WERI-Rb-1 (cell line): Measurements from ENCODE around the gene PRKAG3.
A peak's percentile ranks its signal among the peaks of the same experiment; 100 is the strongest.

Source experiments
- DNase-seq: peaks from one replicate; pipeline ENCODE4 v3.0.0-alpha.2; 2020
- H3K27ac ChIP-seq: fragments of 250-450 bp; sonication (Bioruptor Pico); 2 replicates; pipeline ENCODE4 v1.5.1; 2020; ENCODE audit warnings: mild to moderate bottlenecking, moderate library complexity
- H3K27me3 ChIP-seq: fragments of 250-450 bp; sonication (Bioruptor Pico); 2 replicates; pipeline ENCODE4 v1.5.1; 2021; ENCODE audit warnings: mild to moderate bottlenecking, low read depth, moderate library complexity; ENCODE audit not compliant: insufficient read depth, severe bottlenecking
- H3K36me3 ChIP-seq: fragments of 250-450 bp; sonication (Bioruptor Pico); 2 replicates; pipeline ENCODE4 v1.5.1; 2020; ENCODE audit warnings: mild to moderate bottlenecking, moderate library complexity
- H3K4me3 ChIP-seq: 2 replicates; pipeline ENCODE4 v1.5.1; 2011; ENCODE audit warnings: low read depth, mild to moderate bottlenecking, control low read depth, low read length
- H3K9me3 ChIP-seq: fragments of 250-450 bp; sonication (Bioruptor Pico); 2 replicates; pipeline ENCODE4 v1.5.1; 2021; ENCODE audit warnings: mild to moderate bottlenecking, moderate library complexity; ENCODE audit not compliant: severe bottlenecking
- TF ChIP-seq, protein P1 (sequence below): IDR thresholded peaks from 2 replicates; pipeline ENCODE4 v1.5.1; 2011; ENCODE audit warnings: low read depth, mild to moderate bottlenecking, control low read depth, inconsistent platforms, low read length

Gene PRKAG3

DNA sequence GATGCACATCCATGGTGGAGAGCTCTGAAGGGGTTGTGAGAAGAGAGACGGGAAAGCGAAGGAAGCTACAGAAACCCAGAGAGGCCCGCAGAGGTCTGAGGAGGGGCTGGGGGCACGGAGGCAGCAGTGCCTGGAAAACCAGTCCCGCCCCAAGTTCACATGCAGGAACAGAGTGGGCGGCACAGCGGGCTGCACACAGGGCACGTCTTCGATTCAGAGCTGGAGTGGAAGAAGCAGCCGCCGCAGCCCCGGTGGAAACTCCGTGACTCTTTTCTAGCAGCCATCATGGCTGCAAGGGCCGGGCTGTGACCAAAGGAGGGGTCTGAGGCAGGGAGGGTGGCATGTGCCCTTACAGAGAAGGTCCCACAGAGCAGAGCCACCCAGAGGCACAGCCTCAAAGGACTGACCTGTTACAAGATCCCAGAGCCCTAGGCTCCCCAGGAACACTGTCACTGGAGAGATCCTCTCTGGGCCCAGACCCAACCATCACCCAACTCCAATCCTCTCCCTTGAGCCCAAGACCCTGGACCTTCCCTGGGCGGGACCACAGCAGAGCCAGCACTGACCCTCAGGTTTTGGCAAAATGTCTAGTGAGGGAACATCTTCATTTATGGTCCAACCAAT, 10.7 kb downstream of the PRKAG3 start:
- Histone ChIP-seq H3K4me3 (no peak overlapping the region), H3K9me3 (no peaks in the 10 kb centered on the region), H3K36me3 (no peaks in the 10 kb centered on the region), H3K27ac (peak overlapping the region; percentile 74), H3K27me3 (no peaks in the 10 kb centered on the region)
- DNase-seq: no peak
- TF ChIP-seq, protein P1, sequence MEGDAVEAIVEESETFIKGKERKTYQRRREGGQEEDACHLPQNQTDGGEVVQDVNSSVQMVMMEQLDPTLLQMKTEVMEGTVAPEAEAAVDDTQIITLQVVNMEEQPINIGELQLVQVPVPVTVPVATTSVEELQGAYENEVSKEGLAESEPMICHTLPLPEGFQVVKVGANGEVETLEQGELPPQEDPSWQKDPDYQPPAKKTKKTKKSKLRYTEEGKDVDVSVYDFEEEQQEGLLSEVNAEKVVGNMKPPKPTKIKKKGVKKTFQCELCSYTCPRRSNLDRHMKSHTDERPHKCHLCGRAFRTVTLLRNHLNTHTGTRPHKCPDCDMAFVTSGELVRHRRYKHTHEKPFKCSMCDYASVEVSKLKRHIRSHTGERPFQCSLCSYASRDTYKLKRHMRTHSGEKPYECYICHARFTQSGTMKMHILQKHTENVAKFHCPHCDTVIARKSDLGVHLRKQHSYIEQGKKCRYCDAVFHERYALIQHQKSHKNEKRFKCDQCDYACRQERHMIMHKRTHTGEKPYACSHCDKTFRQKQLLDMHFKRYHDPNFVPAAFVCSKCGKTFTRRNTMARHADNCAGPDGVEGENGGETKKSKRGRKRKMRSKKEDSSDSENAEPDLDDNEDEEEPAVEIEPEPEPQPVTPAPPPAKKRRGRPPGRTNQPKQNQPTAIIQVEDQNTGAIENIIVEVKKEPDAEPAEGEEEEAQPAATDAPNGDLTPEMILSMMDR: no peak

- H3K27ac ChIP-seq: no peak overlapping the region
- no peaks in the 10 kb centered on the region for H3K36me3 ChIP-seq
- DNase-seq: no peak
- H3K4me3 ChIP-seq: no peak overlapping the region
- no peaks in the 10 kb centered on the region for H3K9me3 ChIP-seq
- no peaks in the 10 kb centered on the region for H3K27me3 ChIP-seq
- TF ChIP-seq, protein P1: no peak
Measured at GRCh38 chr2:218819093-218819492, 12.5 kb downstream of the PRKAG3 start.

GRCh38 chr2:218816561-218817011, 15.0 kb downstream of the PRKAG3 start:
- no peaks in the 10 kb centered on the region for H3K36me3 ChIP-seq
- TF ChIP-seq, protein P1: no peak

DNA sequence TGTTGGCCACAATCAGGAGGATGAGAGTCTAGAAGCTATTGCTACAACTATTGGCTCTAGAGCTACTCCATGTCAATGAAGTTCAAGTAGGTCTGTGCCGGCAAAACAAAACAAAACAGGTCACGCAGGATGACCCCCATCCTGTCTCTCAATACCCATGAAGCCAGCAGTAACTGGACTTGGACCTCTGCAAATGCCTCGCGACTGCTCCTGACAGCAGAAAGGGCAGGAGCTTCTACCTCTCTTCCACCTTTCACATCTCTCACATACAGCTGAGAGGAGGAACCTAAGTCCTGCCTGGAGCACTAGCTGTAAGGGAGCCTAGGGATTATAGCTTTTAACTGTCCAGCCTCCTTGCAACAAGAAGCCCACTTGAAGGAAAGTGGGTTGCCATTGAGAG, 16.0 kb downstream of the PRKAG3 start:
- H3K27me3 ChIP-seq: no peaks in the 10 kb centered on the region
- no peaks in the 10 kb centered on the region for H3K36me3 ChIP-seq
- no peak overlapping the region for H3K27ac ChIP-seq
- no peak for DNase-seq
- TF ChIP-seq, protein P1: no peak
- H3K4me3 ChIP-seq: no peak overlapping the region
- no peaks in the 10 kb centered on the region for H3K9me3 ChIP-seq

More at GRCh38 chr2:218816561-218817011, 15.0 kb downstream of the PRKAG3 start:
- Histone ChIP-seq H3K4me3 (no peak overlapping the region), H3K9me3 (no peaks in the 10 kb centered on the region), H3K27me3 (no peaks in the 10 kb centered on the region), H3K27ac (no peak overlapping the region)
- no peak for DNase-seq

GRCh38 chr2:218815244-218815637, 16.4 kb downstream of the PRKAG3 start:
- no peaks in the 10 kb centered on the region for H3K27me3 ChIP-seq
- no peak overlapping the region for H3K27ac ChIP-seq
- DNase-seq: no peak
- no peaks in the 10 kb centered on the region for H3K36me3 ChIP-seq
- H3K9me3 ChIP-seq: no peaks in the 10 kb centered on the region
- TF ChIP-seq, protein P1: no peak
- H3K4me3 ChIP-seq: no peak overlapping the region
